ENCODE results near the gene NR5A2.
"Not testable (repeated sequence)": the region's sequence is repeated elsewhere in the genome, so short reads cannot be mapped to it uniquely, and the experiment has no call there.

The NR5A2 gene

DNA sequence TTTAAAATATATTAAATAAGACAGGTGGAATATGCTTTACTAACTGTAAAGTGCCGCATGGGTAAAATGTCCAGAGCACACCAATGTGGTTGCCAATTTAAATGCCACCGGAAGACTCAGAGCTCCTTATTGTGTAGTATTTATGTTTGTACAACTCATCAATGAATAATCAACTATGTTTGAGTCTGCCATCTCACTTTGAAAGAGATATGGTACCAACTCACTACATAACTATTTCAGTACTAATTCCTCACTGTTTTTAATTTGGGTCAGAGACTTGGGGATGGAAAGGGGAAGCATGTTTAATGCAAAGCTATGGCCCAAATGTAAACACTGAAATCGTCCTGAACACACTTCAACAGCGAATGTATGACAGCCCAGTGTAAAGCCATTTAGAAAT, 144.8 kb downstream of the NR5A2 start:
- no peak for DNase-seq

DNA sequence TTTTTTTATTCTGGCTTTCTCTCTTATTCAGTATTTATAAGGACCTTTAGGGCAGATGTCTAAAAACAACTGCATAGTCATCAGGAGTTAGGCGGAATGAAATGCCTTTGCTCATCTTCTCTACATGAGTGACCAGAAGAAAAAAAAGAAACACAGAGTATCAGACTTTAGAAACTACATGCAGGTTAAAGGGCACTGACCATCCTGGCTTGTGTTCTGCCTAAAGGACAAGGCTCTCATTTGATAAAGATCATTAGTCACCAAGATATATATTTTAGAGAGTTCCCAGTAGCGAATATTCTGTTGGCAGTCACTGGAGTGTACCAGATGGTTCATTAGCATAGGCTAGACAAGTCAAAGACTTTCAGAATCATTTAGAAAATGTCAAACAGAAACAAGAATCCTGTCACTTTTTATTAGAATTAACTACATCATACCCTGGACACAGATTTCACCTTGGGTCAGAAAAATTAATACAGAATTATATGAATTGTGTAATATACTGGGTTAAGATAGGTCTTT, 145.6 kb downstream of the NR5A2 start:
- DNase-seq = no peak

- no peak for DNase-seq
Measured at GRCh38 chr1:200174525-200175295, 147.2 kb downstream of the NR5A2 start.

GRCh38 chr1:200176181-200176580, 148.7 kb downstream of the NR5A2 start:
- DNase-seq = no peak

- no peak for DNase-seq
Measured at GRCh38 chr1:200176798-200177197, 149.3 kb downstream of the NR5A2 start.

DNA sequence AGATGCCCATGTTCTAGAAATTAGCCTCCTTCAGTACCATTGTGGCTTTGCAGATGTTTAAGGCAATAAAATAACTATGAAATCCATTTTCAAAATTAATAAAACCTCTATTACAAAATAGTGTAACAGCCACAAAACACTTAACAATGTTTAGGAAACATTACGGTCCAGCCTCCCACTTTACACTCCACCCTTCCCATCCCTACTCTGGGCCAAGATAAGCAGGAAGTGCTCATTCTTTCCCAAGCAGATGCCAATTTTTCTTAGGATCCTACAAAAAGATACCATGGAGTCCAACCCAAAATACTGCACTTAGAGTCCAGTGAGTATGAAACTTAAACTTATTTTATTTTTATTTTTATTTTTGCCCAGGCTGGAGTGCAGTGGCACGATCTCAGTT, 150.8 kb downstream of the NR5A2 start:
- no peak for DNase-seq

DNA sequence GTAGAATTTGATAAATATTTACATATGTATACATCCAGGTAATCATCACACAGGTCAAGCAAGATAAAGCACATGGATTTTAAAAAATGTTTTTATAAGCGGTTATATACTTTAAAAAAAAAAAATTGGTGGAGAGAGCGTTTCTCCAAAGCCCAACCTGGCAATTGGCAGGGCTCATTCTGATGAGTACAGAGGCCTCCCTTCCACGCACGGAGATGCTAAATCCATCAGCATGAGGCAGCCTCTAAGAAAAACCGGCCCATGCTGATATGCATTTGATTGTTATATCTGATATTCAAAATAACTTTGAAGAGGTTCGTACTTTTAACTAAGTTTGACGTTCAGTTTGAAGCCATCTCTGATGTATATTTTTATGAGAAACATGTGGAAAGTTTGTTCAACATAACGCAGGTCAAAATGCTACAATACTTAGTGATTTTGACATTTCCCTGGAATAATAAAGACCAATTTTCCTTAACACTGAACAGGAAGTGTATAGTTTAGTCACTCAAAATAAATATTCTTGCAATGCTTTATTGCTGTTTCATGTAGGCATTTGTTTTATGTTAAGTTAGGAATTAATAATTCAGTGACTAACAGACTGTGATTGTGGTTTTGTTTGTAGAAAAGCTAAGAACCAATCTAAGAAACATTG, 151.7 kb downstream of the NR5A2 start:
- no peak for DNase-seq

- no peak for DNase-seq
Measured at GRCh38 chr1:200179781-200180160, 152.3 kb downstream of the NR5A2 start.

DNA sequence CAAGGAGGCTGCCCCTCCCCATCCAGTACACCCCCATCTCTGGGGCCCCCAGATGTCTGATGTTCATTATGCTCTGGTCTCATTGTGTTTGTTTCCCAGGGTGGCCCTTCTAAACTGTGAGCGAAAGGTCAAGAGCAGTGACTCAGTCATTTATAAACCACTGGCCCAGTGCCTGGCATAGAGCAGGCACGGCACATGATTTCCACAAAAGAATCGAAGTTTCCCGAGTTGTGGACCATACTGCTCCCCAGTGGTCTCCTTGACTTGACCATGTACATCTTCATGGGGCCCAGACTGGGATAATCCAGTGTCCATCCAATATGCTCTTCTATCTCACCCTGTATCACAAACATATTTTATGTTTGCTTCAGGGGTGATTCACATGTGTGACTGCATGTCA, 153.3 kb downstream of the NR5A2 start:
- no peak for DNase-seq

DNA sequence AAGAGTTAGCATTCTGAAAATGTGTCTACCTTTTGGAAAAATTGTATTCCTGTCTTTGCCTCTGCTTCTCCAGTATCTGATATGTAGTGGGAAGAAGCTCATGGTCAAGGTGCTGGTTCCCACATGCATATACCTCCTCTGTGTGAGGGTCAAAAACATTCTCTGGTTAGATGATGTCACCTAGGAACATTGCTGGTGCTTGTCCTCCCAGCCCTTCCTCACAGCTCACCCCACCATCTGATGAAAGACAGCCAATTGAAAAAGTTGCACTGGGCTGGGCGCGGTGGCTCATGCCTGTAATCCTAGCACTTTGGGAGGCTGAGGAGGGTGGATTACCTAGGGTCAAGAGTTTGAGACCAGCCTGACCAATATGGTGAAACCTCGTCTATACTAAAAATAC, 154.4 kb downstream of the NR5A2 start:
- DNase-seq = no peak

GRCh38 chr1:200182701-200183100, 155.2 kb downstream of the NR5A2 start:
- no peak for DNase-seq

DNA sequence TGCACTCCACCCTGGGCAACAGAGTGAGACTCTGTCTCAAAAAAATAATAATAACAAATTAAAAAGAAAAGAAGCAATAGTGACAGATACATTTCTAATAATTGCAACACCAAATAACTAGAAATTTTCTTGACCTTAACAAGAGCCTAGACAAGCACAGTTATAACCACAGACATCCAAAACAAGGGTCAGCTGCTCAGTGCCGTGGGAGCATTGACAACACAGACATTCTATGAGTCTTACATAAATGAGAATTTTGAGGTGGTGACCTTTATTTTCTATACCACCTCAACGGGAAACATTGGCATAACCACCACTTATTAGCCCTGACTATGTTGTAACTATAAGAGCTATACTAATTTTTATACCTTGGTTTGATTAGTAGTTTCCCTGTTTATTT, 156.1 kb downstream of the NR5A2 start:
- no peak for DNase-seq

DNA sequence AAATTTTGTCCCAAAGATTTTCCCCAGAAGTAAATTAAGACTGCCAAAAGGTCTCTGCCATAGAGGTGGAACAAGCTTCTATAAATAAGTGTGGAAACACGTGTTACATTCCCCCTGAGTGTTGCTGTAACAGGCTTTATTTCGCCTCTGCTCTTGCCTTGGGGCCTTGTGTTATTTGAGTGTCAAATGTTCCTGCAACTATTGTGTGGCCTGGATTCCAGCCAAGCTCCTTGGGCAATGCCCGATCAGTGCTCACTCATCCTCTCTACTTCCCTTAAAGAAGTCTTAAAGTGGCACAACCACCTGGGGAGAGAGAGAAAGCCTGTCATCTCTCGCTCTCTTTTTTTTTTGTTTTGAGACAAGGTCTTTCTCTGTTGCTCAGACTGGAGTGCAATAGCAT, 156.7 kb downstream of the NR5A2 start:
- DNase-seq = peak; percentile 93

DNA sequence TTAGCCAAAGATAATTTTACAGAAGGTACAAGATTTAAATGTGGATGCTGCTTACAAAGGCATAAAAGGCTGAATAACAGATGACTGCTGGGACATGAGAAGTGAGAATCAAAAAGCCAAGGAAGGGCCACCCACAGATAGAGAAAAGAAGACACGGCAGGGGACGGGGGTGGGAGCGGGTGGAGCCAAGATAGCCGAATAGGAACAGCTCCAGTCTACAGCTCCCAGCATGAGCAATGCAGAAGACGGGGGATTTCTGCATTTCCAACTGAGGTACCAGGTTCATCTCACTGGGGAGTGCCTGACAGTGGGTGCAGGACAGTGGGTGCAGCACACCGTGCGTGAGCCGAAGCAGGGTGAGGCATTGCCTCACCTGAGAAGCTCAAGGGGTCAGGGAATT, 157.7 kb downstream of the NR5A2 start:
- not testable (repeated sequence) for DNase-seq

DNA sequence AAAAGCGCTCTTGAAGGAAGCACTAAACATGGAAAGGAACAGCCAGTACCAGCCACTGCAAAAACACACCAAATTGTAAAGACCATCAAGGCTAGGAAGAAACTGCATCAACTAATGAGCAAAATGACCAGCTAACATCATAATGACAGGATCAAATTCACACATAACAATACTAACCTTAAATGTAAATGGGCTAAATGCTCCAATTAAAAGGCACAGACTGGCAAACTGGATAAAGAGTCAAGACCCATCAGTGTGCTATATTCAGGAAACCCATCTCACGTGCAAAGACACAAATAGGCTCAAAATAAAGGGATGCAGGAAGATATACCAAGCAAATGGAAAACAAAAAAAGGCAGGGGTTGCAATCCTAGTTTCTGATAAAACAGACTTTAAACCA, 159.8 kb downstream of the NR5A2 start:
- not testable (repeated sequence) for DNase-seq

DNA sequence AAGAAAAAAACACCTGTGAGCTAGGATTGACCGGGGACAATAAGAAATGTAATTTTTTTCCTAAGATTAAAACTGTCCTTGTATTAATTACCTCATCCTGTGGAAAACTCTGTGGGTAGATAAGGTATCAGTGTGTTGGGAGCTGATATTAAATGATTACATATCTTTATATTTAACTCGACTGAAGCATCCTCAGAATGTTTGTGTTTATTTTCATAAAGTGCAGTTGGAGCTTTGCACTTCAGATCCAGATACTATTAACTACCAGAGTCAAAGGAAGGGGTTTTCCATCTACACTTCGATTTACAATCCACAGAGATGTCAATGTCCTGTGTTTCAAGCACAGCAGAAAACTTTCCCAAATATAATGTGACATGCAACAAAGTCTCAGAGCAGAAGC, 164.5 kb downstream of the NR5A2 start:
- DNase-seq = no peak

DNA sequence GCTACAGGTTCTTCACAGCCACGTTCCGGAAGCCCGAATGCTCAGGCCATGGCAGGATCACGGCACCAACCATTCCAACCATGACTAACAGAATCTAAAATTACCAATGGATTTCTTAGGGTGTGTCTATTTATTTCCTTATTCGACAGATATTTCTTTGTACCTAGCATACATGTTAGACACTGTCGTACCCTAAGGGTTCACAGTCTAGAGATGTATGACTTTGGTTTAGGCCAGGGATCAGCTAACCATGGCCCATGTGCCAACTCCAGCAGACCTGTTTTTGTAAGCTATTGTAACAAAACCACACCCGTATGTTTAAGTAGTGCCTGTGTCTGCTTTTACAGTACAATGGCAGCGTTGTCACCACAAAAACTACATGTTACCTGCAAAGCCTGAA, 167.0 kb downstream of the NR5A2 start:
- DNase-seq = no peak

DNA sequence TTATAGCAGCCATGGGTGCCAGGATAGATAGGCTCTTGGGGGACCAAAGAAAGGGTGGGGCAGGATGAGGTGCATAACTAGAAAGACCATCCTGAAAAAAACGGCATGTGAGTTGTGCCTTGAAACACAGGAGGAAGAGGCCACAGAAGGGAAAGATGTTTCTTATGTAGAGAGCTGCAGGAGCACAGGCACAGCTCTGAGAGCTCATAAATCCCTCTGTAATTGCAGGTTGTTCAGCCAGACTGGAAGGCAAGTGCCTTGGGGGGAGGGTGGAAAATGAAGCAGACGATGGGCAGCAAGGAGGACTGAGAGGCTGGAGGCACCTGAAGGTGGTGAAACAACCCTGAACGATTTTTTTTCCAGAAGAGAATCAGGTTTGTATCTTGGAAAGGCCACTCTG, 170.7 kb downstream of the NR5A2 start:
- no peak for DNase-seq

GRCh38 chr1:200205216-200205995, 177.9 kb downstream of the NR5A2 start:
- no peak for DNase-seq

DNA sequence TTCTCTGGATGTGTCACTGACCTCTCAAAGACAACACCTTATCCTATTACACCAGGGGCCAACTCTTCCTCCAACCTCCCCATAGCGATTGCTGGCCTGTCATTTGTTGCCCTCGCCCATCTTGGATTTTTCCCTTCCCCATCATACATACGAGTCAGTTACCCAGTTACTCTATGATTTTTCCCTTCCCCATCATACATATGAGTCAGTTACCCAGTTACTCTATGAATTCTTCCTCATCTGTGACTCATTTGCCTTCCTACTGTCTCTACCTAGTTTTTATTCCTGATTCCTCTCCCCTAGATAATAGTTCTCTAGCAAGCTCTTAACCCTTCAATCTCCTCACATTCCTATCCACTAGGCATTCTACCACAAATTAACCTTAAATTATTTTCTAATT, 178.8 kb downstream of the NR5A2 start:
- DNase-seq = no peak

GRCh38 chr1:200206761-200207160, 179.3 kb downstream of the NR5A2 start:
- no peak for DNase-seq

DNA sequence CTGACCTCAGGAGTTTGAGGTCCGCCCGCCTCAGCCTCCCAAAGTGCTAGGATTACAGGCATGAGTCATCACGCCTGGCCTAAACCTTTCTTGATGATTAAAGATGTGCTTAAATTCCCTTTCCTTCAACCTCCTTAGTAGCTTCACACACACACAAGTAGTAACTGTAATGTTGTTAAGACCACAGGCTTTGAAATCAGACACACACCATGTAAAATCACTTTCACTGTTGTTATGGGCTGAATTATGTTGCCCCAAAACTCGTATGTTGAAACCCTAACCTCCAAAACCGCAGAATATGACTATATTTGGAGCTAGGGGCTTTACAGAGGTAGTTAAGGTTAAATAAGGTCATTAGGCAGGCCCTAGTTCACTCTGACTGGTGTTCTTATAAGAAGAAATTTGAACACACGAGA, 180.2 kb downstream of the NR5A2 start:
- no peak for DNase-seq

GRCh38 chr1:200211157-200211556, 183.6 kb downstream of the NR5A2 start:
- DNase-seq = no peak

DNA sequence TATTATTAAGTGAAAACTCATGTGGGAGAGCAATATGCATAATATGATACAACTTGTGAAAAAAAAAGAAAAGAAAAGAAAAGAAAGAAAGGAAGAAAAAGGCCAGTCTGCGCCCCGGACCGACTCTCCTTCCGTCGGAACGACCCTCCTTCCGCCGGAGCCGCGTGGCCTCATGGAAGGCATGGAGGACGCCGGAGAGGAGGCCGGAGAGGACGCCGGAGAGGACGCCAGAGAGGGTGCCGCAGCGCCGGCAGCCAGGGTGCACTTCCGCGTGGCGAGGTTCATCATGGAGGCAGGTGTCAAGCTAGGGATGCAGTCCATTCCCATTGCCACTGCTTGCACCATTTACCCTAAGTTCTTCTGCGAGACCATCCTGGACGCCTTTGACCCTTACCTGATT, 185.9 kb downstream of the NR5A2 start:
- DNase-seq = no peak
